Smooth muscle cell of trachea (primary cell): ENCODE measurements around the gene CERS4. TPM values are rescaled to one million over a fixed set of nuclear protein-coding genes. Genes with fewer than 3 reads are reported as not detected.

Source experiments
- total RNA-seq: library from RNA; depleted of rRNA; stranded (reverse); fragments of >200 nt; gene quantifications from 2 replicates; pipeline ENCODE4 v1.2.1, GENCODE V29; 2014

The CERS4 gene
- total RNA-seq = 1.0 and 16.7 TPM in 2 replicates

GRCh38 chr19:8208922-8209461 lies at the start of gene CERS4:
Gene CERS4, plus strand, starts transcription at chr19:8209370. Its CDS starts 41,707 bp downstream, at chr19:8251077.

GRCh38 chr19:8307965-8308866 lies 99.0 kb downstream of the CERS4 start, which contains the start of gene CD320:
Gene CD320, minus strand, starts transcription at chr19:8308358. Its CDS starts 68 bp downstream, at chr19:8308290.

Other genes starting within 250 kb of the CERS4 start
- 32.9 and 47.0 TPM in 2 replicates for gene ELAVL1, start 203.7 kb upstream of the CERS4 start, total RNA-seq
- gene CCL25, start 156.6 kb upstream of the CERS4 start, total RNA-seq = not detected in 2 replicates
- not detected in 2 replicates for gene FBN3, start 59.8 kb upstream of the CERS4 start, total RNA-seq
- gene CD320, start 99.0 kb downstream of the CERS4 start, total RNA-seq = 28.0 and 41.9 TPM in 2 replicates
- gene NDUFA7, start 112.0 kb downstream of the CERS4 start, total RNA-seq = 8.4 and 19.8 TPM in 2 replicates
- gene RPS28, start 112.1 kb downstream of the CERS4 start, total RNA-seq = 242 and 329 TPM in 2 replicates
- 0.15 and 0.50 TPM in 2 replicates for gene KANK3, start 133.9 kb downstream of the CERS4 start, total RNA-seq
- gene ANGPTL4, start 154.8 kb downstream of the CERS4 start, total RNA-seq = 3.9 and 6.9 TPM in 2 replicates
- gene RAB11B, start 181.0 kb downstream of the CERS4 start, total RNA-seq = 48.6 and 113 TPM in 2 replicates
- gene MARCHF2, start 203.9 kb downstream of the CERS4 start, total RNA-seq = 62.3 and 126 TPM in 2 replicates
- gene HNRNPM, start 235.6 kb downstream of the CERS4 start, total RNA-seq = 47.8 and 97.3 TPM in 2 replicates